Hematopoietic multipotent progenitor cell treated with erythropoietin and hydrocortisone succinate and interleukin-3 and kit ligand, for 6 days (in vitro differentiated cells): ENCODE data around the gene CIAO2B.
"Not testable (repeated sequence)": the region's sequence is repeated elsewhere in the genome, so short reads cannot be mapped to it uniquely, and the experiment has no call there.

Experiments
- DNase-seq: peaks from one replicate; pipeline ENCODE4 v3.0.0-alpha.2; 2015

The CIAO2B gene

DNA sequence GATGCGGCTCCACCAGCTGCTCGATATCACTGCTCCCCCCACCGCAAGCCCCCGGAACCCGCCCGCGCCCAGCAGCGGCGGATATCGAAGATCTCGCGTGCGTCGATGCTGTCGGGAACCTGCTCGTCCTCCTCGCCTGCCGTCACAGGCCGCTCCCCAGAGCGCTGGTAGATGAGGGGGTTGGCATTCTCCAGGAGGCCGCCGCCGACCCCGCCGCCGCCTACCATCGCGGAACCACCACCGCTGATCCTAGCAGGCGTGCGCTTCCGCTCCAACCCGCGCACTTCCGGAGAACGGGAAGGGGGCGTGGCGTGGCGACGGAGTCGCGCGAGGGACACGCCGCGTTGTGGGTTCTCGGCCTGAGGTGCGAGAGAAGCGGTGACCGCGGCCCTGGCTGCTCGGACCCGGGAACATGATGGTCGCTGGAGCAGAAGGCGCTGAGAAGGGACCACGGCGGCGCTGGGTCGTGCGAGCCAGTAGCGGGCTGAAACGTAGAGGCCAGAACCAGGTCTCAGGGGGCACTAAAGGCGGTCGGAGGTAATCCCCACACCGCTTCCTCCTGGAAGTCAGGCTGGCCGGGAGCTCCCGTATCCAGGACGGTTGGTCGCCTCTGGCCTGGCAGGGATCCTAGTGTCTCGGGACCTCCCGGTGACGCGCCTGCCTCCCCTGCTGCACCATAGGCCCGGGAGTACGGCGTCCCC, at the start of gene CIAO2B:
Gene CIAO2B (minus strand): TSS at position 265 of the 701 bp plus-strand sequence. CDS start 38 bp downstream, at position 227.
- peak; percentile 92 for DNase-seq

DNA sequence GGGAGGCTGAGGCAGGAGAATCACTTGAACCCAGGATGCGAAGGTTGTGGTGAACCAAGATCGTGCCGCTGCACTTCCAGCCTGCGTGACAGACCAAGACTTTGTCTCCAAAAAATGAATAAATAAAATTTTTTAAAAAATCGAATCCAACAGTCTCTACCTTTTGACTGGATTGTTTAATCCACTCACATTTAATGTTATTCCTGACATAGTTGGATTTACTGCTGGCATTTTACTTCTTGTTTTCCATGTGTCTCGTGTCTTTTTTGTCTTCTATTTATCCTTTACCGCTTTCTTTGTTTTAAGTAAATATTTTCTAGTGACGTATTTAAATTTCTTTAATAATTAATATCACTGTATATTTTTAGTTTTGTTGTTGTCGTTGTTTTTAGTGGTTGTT, 48.8 kb upstream of the CIAO2B start:
- DNase-seq = no peak

DNA sequence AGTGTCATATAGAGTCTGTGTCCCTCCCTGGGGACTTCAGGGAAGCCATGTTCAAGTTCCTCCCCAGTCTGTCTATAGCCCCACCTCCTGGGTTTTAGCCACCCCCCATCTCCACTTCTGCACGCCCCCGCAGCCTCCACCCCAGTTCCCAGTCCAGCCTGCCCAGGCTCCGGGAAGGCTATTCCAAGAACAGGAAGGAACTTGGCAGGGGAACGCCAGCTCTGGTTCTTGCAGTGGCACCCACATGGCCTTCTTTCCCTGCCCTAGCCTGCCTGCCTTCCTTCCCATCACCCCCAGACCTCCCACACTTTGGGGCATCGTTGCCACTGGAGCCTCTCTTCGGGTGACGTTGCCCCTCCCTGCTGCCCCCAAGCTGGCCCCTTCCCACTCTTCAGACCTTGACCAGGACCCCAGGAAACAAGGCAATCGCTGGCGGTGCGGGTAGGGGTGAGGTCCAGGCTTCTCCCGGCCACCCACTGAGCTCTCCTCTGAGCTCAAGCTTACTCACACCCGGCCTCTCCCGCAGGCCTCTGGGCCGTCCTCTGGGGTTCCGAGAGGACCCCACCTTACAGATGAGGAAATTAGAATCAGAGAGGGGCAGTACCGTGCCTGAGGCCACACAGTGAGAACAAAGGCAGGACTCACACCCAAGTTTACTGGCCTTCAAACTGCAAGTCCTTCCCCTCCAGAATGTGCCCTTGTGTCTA, 45.0 kb upstream of the CIAO2B start:
- no peak for DNase-seq

DNA sequence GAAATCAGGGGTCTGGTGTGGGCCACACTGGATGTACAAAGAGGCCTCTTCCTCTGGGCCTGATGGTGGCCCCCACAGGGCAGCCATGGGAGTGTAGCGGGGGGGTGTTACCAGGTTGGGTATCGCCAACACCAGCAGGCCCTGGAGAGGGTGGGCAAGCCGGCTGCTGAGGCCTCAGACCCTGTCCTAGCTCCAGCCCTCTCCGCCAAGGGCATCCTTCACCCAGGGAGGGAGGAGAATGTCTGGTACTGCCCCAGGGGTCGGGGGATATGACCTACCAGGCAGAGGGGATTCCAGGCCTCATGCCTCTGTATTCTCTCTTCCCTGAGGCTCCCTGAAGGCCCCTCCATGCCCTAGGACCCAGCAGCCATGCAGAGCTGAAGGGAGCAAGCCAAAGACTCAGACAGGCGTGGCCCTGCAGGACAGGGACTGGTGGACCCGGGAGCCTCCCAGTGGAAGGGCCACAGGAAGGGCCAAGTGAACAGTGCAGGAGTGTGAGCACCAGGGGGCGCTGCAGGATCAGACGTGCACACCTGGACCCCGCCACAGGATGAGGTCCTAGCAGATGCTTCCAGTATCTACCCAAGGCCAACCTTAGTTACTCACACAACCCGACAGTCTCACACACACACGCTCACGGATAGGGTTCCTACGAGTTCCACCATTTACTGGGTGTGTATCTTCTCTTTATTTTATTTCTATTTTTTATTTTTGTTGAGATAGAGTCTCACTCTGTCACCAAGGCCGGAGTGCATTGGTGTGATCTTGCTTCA, 43.3 kb upstream of the CIAO2B start:
- DNase-seq = peak; percentile 93

DNA sequence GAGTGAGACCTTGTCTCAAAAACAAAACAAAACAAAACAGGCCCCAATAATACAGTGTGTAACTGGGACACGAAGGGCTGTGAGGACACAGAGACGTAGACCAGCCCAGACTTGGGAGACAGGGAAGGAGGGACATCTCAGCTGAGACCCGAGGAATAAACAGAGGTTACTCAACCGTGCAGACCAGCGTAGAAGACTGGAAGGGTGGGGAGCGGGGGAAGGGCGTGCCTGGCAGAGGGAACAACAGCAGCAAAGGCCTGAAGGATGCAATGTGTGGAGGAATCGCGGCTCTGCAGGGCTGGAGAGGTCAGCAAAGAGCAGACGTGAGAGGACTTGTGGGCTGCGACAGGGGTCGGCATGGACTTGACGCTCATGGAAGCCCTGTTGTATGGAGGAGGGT, 42.5 kb upstream of the CIAO2B start:
- DNase-seq = no peak

DNA sequence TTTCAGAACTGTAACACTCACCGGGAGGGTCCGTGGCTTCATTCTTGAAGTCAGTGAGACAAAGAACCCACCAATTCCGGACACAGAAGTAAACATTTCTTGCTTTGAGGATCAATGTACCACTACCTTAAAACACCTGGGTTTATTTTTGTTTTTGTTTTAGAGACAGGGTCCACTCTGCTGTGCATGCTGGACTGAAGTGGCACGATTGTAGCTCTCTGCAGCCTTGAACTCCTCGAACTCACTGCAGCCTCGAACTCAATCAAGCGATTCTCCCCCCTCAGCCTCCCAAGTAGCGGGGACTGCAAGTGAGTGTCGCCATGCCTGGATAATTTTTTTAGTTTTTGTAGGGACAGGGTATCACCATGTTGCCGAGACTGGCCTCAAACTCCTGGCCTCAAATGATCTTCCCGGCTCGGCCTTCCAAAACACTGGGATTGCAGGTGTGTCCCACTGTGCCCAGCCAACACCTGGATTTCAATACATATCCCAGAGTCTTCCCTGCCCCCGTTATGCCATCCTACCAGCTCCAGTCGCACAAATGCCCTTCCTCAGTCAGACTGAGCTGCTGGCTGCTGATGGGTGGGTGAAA, 41.2 kb upstream of the CIAO2B start:
- DNase-seq = no peak

DNA sequence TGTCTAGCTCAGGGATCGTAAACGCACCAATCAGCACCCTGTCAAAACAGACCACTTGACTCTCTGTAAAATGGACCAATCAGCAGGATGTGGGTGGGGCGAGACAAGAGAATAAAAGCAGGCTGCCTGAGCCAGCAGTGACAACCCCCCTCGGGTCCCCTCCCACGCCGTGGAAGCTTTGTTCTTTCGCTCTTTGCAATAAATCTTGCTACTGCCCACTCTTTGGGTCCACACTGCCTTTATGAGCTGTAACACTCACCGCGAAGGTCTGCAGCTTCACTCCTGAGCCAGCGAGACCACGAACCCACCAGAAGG, 40.7 kb upstream of the CIAO2B start:
- DNase-seq = not testable (repeated sequence)

DNA sequence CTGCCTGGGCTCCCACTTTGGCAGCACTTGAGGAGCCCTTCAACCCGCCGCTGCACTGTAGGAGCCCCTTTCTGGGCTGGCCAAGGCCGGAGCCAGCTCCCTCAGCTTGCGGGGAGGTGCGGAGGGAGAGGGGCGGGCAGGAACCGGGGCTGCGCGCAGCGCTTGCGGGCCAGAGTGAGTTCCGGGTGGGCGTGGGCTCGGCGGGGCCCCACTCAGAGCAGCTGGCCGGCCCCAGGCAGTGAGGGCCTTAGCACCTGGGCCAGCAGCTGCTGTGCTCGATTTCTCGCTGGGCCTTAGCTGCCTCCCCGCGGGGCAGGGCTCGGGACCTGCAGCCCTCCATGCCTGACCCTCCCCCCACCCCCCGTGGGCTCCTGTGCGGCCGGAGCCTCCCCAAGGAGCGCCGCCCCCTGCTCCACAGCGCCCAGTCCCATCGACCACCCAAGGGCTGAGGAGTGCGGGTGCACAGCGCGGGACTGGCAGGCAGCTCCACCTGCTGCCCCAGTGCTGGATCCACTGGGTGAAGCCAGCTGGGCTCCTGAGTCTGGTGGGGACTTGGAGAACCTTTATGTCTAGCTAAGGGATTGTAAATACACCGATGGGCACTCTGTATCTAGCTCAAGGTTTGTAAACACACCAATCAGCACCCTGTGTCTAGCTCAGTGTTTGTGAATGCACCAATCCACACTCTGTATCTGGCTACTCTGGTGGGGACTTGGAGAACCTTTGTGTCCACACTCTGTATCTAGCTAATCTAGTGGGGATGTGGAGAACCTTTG, 40.1 kb upstream of the CIAO2B start:
- not testable (repeated sequence) for DNase-seq

DNA sequence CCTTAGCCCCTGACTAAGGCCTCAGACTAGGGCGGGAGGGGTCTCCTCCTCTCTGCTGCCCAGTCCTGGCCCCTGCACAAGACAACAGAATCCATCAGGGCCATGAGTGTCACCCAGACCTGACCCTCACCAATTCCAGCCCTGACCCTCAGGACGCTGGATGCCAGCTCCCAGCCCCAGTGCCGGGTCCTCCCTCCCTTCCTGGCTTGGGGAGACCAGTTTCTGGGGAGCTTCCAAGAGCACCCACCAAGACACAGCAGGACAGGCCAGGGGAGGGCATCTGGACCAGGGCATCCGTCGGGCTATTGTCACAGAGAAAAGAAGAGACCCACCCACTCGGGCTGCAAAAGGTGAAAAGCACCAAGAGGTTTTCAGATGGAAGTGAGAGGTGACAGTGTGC, 39.5 kb upstream of the CIAO2B start:
- DNase-seq = no peak

DNA sequence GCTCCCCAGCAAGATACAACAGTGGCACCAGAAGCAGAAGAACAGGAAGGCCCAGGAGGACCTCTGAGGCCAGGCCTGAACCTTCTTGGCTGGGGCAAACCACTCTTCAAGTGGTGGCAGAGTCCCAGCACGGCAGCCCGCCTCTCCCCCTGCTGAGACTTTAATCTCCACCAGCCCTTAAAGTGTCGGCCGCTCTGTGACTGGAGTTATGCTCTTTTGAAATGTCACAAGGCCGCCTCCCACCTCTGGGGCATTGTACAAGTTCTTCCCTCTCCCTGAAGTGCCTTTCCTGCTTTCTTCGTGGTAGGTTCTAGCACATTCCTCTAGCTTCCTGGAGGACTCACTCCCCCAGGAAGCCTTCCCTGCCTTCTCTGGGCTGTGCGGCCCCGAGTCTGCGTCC, 38.8 kb upstream of the CIAO2B start:
- DNase-seq = no peak

DNA sequence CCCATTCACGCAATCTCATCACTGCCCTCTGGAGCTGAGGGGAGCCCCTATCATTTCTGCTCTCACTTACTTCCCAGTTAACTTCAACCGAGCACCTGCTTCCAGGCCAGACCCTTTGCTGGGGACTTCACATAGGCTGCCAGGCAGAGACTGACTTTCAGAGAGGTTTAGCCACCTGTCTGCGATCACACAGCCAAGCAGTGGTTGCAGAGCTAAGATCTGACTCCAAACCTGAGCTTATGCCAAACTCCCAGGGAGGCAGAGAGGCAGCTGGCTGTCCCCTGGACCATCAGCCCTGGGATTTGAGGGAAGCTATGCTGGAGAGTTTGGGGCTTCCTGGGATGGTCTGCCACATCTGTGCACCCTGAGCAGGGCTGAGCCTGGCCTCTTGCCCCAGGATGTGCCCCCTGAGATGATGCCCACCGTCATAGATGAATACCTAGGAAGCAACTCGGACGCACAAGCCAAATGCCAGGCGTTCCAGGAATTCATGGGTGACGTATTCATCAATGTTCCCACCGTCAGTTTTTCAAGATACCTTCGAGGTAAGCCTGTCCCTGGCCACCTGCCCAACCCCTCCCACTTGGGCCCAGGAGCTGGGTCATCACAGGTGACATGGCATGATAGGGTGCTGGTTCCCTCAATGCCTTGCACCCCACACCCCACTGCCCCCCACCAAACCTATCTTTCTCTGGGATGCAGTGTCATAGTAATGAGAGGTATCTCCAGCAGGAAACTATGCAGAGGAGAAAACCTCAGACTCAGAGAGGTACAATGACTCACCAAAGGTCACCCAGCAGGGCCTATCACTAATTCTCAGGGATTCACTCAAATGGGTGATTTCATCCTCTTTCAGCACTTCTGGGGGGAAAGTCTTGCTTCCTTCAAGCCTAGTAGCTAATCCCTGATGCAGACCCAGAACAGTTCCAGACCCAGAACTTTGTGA, 36.8 kb upstream of the CIAO2B start:
- DNase-seq = no peak

DNA sequence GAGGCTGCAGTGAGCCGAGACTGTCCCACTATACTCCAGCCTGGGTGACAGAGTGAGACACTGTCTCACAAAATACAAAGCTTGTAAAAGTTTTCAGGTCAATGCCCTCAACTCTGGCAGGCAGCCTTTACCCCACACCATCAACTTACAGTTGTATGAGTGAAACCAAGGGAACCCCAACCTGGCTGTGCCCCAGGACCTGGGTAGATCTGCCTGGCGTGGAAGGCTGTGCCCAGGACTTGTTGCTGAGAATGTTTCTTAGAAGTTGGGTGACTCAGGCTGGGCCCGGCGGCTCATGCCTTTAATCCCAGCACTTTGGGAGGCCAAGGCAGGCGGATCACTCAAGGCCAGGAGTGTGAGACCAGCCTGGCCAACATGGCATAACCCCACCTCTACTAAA, 34.6 kb upstream of the CIAO2B start:
- DNase-seq = no peak

DNA sequence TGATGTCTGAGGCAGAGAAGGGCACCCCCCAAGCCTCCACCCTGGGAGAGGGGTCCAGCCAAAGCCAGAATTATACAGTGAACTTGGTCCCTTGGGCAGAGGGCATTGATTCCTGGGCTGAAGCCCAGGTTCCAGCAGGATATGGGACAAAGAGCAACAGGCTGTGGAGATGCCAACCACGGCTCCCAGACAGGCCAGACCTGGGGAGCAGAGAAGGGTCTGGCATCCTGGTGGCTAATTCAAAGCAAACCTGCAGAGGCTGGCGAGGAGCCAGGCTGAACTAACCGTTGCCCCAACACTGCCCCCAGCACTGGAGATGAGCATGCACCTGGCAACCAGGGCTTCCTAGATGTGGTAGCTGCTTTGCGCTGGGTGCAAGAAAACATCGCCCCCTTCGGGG, 29.8 kb upstream of the CIAO2B start:
- DNase-seq = no peak

DNA sequence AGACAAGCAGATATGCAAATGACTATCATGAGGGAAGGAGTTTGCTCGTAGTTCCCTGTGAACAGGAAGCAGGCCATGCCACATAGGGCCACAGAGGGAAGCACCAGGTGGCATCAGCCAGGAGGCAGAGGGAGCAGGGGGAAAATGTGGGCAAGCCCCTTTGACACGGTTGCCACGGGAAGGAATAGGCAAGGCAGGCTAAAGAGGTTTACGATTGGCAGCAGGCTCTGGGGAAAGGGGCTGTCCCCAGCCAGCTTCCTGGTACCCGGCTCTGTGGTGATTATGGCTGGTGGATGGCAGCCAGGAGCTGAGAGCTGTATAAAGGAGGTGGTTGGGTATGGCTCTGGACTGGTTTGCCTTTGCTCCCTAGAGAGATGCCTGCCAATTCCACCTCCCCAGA, 27.7 kb upstream of the CIAO2B start:
- no peak for DNase-seq

DNA sequence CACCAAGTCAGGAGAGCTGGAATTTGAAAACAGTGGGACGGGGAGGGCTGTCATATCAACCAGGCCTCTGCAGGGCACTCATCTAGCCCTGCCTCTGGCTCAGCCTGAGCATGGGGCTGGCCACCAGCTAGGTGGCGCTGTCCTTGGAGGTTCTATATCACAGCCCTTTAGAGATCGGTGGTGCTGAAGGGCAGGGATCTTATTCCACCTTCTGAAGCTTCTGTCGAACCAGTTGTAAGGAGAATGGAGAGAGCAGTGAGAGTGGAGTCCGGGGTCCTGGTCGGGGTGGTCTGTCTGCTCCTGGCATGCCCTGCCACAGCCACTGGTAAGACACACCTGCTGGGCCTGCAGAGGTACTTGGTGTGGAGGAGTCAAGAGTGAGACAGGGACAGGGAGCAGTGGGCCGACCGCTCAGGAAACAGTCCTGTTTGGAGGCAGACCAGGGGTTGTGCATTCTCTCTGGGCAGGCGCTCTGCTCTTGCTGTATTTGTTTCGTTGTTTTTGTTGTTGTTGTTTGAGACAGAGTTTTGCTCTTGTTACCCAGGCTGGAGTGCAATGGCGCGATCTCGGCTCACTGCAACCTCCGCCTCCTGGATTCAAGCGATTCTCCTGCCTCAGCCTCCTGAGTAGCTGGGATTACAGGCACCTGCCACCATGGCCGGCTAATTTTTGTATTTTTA, 27.0 kb upstream of the CIAO2B start, which contains the start of gene CES3:
Gene CES3 (plus strand): TSS at position 202 of the 680 bp plus-strand sequence. CDS start 42 bp downstream, at position 244.
- peak; percentile 89 for DNase-seq

DNA sequence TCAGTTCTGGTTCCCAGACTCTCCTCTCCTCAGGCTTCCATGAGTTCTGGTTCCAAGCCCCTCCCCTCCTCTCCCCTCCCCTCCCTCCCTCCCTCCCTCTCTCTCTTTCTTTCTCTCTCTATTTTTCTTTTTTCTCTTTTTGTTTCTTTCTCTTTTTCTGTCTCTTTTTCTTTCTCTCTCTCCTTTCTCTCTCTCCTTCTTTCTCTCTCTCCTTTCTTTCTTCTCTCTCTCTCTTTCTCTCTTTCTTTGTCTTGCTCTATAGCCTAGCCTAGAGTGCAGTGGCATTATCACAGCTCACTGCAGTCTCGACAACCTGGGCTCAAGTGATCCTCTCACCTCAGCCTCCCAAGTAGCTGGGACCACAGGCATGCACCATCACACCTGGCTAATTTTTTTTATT, 26.1 kb upstream of the CIAO2B start:
- DNase-seq = no peak

DNA sequence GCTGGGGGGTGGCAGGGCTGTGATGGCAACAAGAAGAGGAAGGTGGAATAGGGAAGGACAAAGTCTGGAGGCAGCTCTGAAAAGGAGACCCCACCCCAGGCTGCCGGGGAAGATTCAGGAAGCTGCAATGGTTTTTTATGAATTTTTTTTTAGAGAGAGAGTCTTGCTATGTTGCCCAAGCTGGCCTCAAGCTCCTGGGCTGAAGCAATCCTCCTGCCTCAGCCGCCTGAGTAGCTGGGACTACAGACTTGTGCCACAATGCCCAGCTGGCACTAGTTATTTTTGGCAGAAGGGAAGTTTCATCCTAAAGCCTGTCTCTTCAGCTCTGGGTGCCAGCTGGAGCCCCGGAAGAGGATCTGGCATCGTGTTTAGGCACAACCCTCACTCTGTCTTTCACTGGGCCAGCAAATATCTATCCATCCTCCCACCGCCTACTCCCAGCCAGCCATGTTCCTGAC, 25.5 kb upstream of the CIAO2B start:
- no peak for DNase-seq

DNA sequence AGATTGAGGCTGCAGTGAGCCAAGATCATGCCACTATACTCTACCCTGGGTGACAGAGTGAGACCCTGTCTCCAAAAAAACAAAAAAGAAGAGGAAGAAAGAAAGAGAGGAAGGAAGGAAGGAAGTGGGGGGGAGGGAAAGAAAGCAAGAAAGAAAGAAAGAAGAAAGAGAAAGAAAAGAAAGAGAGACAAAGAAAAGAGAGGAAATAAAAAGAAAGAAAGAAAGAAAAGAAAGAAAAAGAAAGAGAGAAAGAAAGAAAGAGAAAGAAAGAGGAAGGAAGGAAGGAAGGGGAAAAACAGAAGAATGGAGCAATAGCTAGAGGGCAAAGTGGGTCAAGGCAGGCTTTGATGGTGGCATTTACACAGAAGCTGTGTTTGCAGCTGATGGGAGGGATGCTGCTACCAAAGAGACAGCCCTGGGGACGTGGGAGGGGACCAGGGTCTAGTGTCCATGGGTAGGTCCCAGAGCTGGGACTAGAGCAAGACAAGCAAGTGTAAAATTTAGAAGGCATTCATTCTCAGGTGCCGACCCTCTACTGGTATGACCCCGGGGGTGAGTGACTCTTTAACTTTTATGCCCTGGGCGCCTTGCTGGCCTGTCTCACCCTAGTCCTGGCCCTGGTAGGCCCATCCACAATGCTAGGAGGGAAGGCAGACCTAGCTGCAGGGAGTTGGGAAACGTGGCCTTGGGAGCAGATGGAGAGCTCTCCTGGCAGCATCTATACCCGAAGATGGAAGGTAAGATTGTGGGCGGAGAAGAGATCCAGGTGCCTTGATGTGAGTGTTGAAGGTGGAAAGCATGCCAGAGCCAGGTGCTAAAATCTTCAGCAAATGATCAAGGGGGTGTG, 24.9 kb upstream of the CIAO2B start:
- no peak for DNase-seq

DNA sequence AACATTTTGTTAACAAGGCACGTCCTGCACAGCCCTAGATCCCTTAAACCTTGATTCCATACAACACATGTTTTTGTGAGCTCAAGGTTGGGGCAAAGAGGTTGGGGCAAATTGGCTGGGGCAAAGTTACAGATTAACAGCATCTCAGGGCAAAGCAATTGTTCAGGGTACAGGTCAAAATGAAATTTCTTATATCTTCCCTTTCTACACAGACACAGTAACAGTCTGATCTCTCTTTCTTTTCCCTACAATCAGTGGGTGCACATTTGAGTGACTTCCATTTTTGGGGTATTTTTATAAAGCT, 21.9 kb upstream of the CIAO2B start:
- not testable (repeated sequence) for DNase-seq
